ENCODE results near the gene SDK1. TPM values are rescaled to one million over a fixed set of nuclear protein-coding genes. Genes with fewer than 3 reads are reported as not detected.

Gene SDK1
- total RNA-seq, 1 experiment from 2014 or later = 6.0 TPM

GRCh38 chr7:4151926-4152549 is 851.0 kb downstream of the SDK1 start:
- no peaks in the 10 kb centered on the region for H3K9me3 ChIP-seq (replicated peaks)
- H3K27me3 ChIP-seq = no peaks in the 10 kb centered on the region
- no peak overlapping the region for H3K4me3 ChIP-seq
- no peak overlapping the region for H3K27ac ChIP-seq
- no peak for DNase-seq
- no peaks in the 10 kb centered on the region for H3K4me1 ChIP-seq
- no peaks in the 10 kb centered on the region for H3K36me3 ChIP-seq

- H3K27ac ChIP-seq = no peak overlapping the region
- DNase-seq = no peak
- no peak overlapping the region for H3K4me3 ChIP-seq
- H3K9me3 ChIP-seq (replicated peaks) = no peaks in the 10 kb centered on the region
- no peaks in the 10 kb centered on the region for H3K27me3 ChIP-seq
- H3K4me1 ChIP-seq = no peaks in the 10 kb centered on the region
- H3K36me3 ChIP-seq = no peaks in the 10 kb centered on the region
Observed at GRCh38 chr7:4154882-4155535, 854.0 kb downstream of the SDK1 start.

GRCh38 chr7:4156190-4156589 is 855.1 kb downstream of the SDK1 start:
- Histone ChIP-seq H3K4me3 (no peak overlapping the region), H3K36me3 (no peaks in the 10 kb centered on the region), H3K4me1 (no peaks in the 10 kb centered on the region), H3K9me3 (replicated peaks) (no peaks in the 10 kb centered on the region), H3K27me3 (no peaks in the 10 kb centered on the region), H3K27ac (no peak overlapping the region)
- no peak for DNase-seq

GRCh38 chr7:4157651-4158050 is 856.6 kb downstream of the SDK1 start:
- no peaks in the 10 kb centered on the region for H3K36me3 ChIP-seq
- DNase-seq = no peak
- no peak overlapping the region for H3K27ac ChIP-seq
- H3K4me1 ChIP-seq = no peaks in the 10 kb centered on the region
- no peaks in the 10 kb centered on the region for H3K27me3 ChIP-seq
- H3K4me3 ChIP-seq = no peak overlapping the region
- no peaks in the 10 kb centered on the region for H3K9me3 ChIP-seq (replicated peaks)

GRCh38 chr7:4158441-4159153 is 857.5 kb downstream of the SDK1 start:
- H3K27me3 ChIP-seq = no peaks in the 10 kb centered on the region
- no peak overlapping the region for H3K4me3 ChIP-seq
- H3K36me3 ChIP-seq = no peaks in the 10 kb centered on the region
- no peaks in the 10 kb centered on the region for H3K9me3 ChIP-seq (replicated peaks)
- H3K4me1 ChIP-seq = no peaks in the 10 kb centered on the region
- no peak for DNase-seq
- no peak overlapping the region for H3K27ac ChIP-seq

- Histone ChIP-seq H3K27ac (no peak overlapping the region), H3K9me3 (replicated peaks) (no peaks in the 10 kb centered on the region), H3K27me3 (no peaks in the 10 kb centered on the region), H3K36me3 (no peaks in the 10 kb centered on the region), H3K4me1 (no peaks in the 10 kb centered on the region), H3K4me3 (no peak overlapping the region)
- DNase-seq = no peak
Observed at GRCh38 chr7:4159154-4159501, 858.1 kb downstream of the SDK1 start.

GRCh38 chr7:4159761-4160554 is 858.9 kb downstream of the SDK1 start:
- Histone ChIP-seq H3K4me1 (no peaks in the 10 kb centered on the region), H3K27ac (no peak overlapping the region), H3K9me3 (replicated peaks) (no peaks in the 10 kb centered on the region), H3K27me3 (no peaks in the 10 kb centered on the region), H3K36me3 (no peaks in the 10 kb centered on the region), H3K4me3 (no peak overlapping the region)
- DNase-seq = no peak

GRCh38 chr7:4162884-4163564 is 862.0 kb downstream of the SDK1 start:
- H3K36me3 ChIP-seq = no peaks in the 10 kb centered on the region
- H3K4me1 ChIP-seq = no peaks in the 10 kb centered on the region
- H3K27ac ChIP-seq = no peak overlapping the region
- H3K4me3 ChIP-seq = no peak overlapping the region
- no peaks in the 10 kb centered on the region for H3K9me3 ChIP-seq (replicated peaks)
- no peaks in the 10 kb centered on the region for H3K27me3 ChIP-seq
- no peak for DNase-seq

GRCh38 chr7:4163565-4164203 is 862.6 kb downstream of the SDK1 start:
- no peak overlapping the region for H3K27ac ChIP-seq
- DNase-seq = no peak
- no peaks in the 10 kb centered on the region for H3K36me3 ChIP-seq
- H3K4me3 ChIP-seq = no peak overlapping the region
- H3K4me1 ChIP-seq = no peaks in the 10 kb centered on the region
- no peaks in the 10 kb centered on the region for H3K9me3 ChIP-seq (replicated peaks)
- no peaks in the 10 kb centered on the region for H3K27me3 ChIP-seq

GRCh38 chr7:4164556-4164955 is 863.5 kb downstream of the SDK1 start:
- no peak overlapping the region for H3K27ac ChIP-seq
- no peaks in the 10 kb centered on the region for H3K36me3 ChIP-seq
- no peaks in the 10 kb centered on the region for H3K27me3 ChIP-seq
- no peak overlapping the region for H3K4me3 ChIP-seq
- DNase-seq = no peak
- H3K4me1 ChIP-seq = no peaks in the 10 kb centered on the region
- no peaks in the 10 kb centered on the region for H3K9me3 ChIP-seq (replicated peaks)

GRCh38 chr7:4166340-4166739 is 865.3 kb downstream of the SDK1 start:
- no peaks in the 10 kb centered on the region for H3K36me3 ChIP-seq
- no peaks in the 10 kb centered on the region for H3K9me3 ChIP-seq (replicated peaks)
- H3K27ac ChIP-seq = no peak overlapping the region
- no peak overlapping the region for H3K4me3 ChIP-seq
- no peaks in the 10 kb centered on the region for H3K27me3 ChIP-seq
- no peak for DNase-seq
- H3K4me1 ChIP-seq = no peaks in the 10 kb centered on the region; the same call in 1 of the 2 replicates

GRCh38 chr7:4166807-4167206 is 865.8 kb downstream of the SDK1 start:
- no peak for DNase-seq

GRCh38 chr7:4167385-4167910 is 866.4 kb downstream of the SDK1 start:
- Histone ChIP-seq H3K4me1 (no peaks in the 10 kb centered on the region; the same call in 1 of the 2 replicates), H3K36me3 (no peaks in the 10 kb centered on the region), H3K9me3 (replicated peaks) (no peaks in the 10 kb centered on the region), H3K4me3 (no peak overlapping the region), H3K27me3 (no peaks in the 10 kb centered on the region), H3K27ac (no peak overlapping the region)
- no peak for DNase-seq

More at GRCh38 chr7:4166807-4167206, 865.8 kb downstream of the SDK1 start:
- Histone ChIP-seq H3K4me3 (no peak overlapping the region), H3K9me3 (replicated peaks) (no peaks in the 10 kb centered on the region), H3K36me3 (no peaks in the 10 kb centered on the region), H3K4me1 (no peaks in the 10 kb centered on the region; the same call in 1 of the 2 replicates), H3K27ac (no peak overlapping the region), H3K27me3 (no peaks in the 10 kb centered on the region)

GRCh38 chr7:4168041-4168440 is 867.0 kb downstream of the SDK1 start:
- Histone ChIP-seq H3K4me1 (no peaks in the 10 kb centered on the region; the same call in 1 of the 2 replicates), H3K9me3 (replicated peaks) (no peaks in the 10 kb centered on the region), H3K27ac (no peak overlapping the region), H3K27me3 (no peaks in the 10 kb centered on the region), H3K36me3 (no peaks in the 10 kb centered on the region), H3K4me3 (no peak overlapping the region)
- DNase-seq = no peak

Data from SJCRH30 (cell line).